ENCODE data around the gene OPTC.

OPTC gene

GRCh38 chr1:203531063-203531462 is 37.1 kb downstream of the OPTC start:
- Histone ChIP-seq H3K27ac (ENCODE audit: low read depth, low read length) (no peak overlapping the region), H3K4me3 (ENCODE audit: insufficient read depth, low read length, poor library complexity, severe bottlenecking) (no peak overlapping the region)

DNA sequence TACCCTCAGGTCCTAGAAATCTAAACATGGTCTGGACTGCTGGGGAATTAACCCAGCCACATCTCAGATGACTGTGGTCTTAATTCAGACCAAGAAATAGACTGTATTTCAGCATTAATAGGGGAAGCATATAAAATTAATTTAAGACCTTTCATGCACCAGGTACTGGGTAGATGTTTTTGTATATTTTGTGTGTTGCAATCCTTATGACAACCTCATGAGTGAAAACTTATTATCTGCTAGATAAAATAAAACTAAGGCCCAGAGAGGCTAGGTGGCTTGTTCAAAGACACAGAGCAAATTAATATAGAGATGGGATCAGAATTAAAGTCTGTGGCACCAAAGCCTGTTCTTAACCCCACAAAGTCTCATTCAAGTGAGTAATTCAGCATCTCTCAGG is 40.1 kb downstream of the OPTC start:
- Histone ChIP-seq H3K27ac (ENCODE audit: low read depth, low read length) (no peak overlapping the region), H3K27me3 (ENCODE audit: low read length) (no peaks in the 10 kb centered on the region), H3K9me3 (ENCODE audit: insufficient read depth, low read length) (no peaks in the 10 kb centered on the region), H3K9ac (ENCODE audit: low read length) (no peak overlapping the region), H3K4me2 (ENCODE audit: low read depth, low read length, poor library complexity, severe bottlenecking) (no peak overlapping the region), H3K4me3 (ENCODE audit: insufficient read depth, low read length, poor library complexity, severe bottlenecking) (no peak overlapping the region), H4K20me1 (ENCODE audit: low read depth, low read length) (no peaks in the 10 kb centered on the region), H3K36me3 (ENCODE audit: low read length) (no peaks in the 10 kb centered on the region), H3K9me2 (replicated peaks; ENCODE audit: insufficient read depth, low read length) (no peaks in the 10 kb centered on the region), H2AFZ (ENCODE audit: low read depth, low read length, severe bottlenecking) (no peak overlapping the region), H3F3A (ENCODE audit: insufficient read depth) (no peaks in the 10 kb centered on the region), H3K79me2 (ENCODE audit: insufficient read depth, low read length) (no peaks in the 10 kb centered on the region)
- TF ChIP-seq EZH2phosphoT487 (conservative IDR thresholded peaks at IDR 0.05; ENCODE audit: low read length) (no peak), CTCF (IDR thresholded peaks at IDR 0.05; ENCODE audit: insufficient read depth, low read length, poor library complexity, severe bottlenecking) (no peak)

More at GRCh38 chr1:203531063-203531462, 37.1 kb downstream of the OPTC start:
- TF ChIP-seq EZH2phosphoT487 (conservative IDR thresholded peaks at IDR 0.05; ENCODE audit: low read length) = no peak
- no peak for TF ChIP-seq CTCF (IDR thresholded peaks at IDR 0.05; ENCODE audit: insufficient read depth, low read length, poor library complexity, severe bottlenecking)
- Histone ChIP-seq H3K79me2 (ENCODE audit: insufficient read depth, low read length) (no peaks in the 10 kb centered on the region), H3K4me2 (ENCODE audit: low read depth, low read length, poor library complexity, severe bottlenecking) (no peak overlapping the region), H3F3A (ENCODE audit: insufficient read depth) (no peaks in the 10 kb centered on the region), H3K36me3 (ENCODE audit: low read length) (no peaks in the 10 kb centered on the region), H3K9me3 (ENCODE audit: insufficient read depth, low read length) (no peaks in the 10 kb centered on the region), H3K9ac (ENCODE audit: low read length) (no peak overlapping the region), H2AFZ (ENCODE audit: low read depth, low read length, severe bottlenecking) (no peak overlapping the region), H4K20me1 (ENCODE audit: low read depth, low read length) (no peaks in the 10 kb centered on the region), H3K27me3 (ENCODE audit: low read length) (no peaks in the 10 kb centered on the region), H3K9me2 (replicated peaks; ENCODE audit: insufficient read depth, low read length) (no peaks in the 10 kb centered on the region)

GRCh38 chr1:203534526-203534925 is 40.6 kb downstream of the OPTC start:
- Histone ChIP-seq H3K4me2 (ENCODE audit: low read depth, low read length, poor library complexity, severe bottlenecking) (no peak overlapping the region), H3K27me3 (ENCODE audit: low read length) (no peaks in the 10 kb centered on the region), H3K27ac (ENCODE audit: low read depth, low read length) (no peak overlapping the region), H3K9ac (ENCODE audit: low read length) (no peak overlapping the region), H3F3A (ENCODE audit: insufficient read depth) (no peaks in the 10 kb centered on the region), H3K9me2 (replicated peaks; ENCODE audit: insufficient read depth, low read length) (no peaks in the 10 kb centered on the region), H3K4me3 (ENCODE audit: insufficient read depth, low read length, poor library complexity, severe bottlenecking) (no peak overlapping the region), H3K9me3 (ENCODE audit: insufficient read depth, low read length) (no peaks in the 10 kb centered on the region), H3K79me2 (ENCODE audit: insufficient read depth, low read length) (no peaks in the 10 kb centered on the region), H4K20me1 (ENCODE audit: low read depth, low read length) (no peaks in the 10 kb centered on the region), H2AFZ (ENCODE audit: low read depth, low read length, severe bottlenecking) (no peak overlapping the region), H3K36me3 (ENCODE audit: low read length) (no peaks in the 10 kb centered on the region)
- TF ChIP-seq CTCF (IDR thresholded peaks at IDR 0.05; ENCODE audit: insufficient read depth, low read length, poor library complexity, severe bottlenecking) (no peak), EZH2phosphoT487 (conservative IDR thresholded peaks at IDR 0.05; ENCODE audit: low read length) (no peak)

Data from SU-DHL-6 (cell line).